ENCODE measurements around the gene SLC35D2.

DNA sequence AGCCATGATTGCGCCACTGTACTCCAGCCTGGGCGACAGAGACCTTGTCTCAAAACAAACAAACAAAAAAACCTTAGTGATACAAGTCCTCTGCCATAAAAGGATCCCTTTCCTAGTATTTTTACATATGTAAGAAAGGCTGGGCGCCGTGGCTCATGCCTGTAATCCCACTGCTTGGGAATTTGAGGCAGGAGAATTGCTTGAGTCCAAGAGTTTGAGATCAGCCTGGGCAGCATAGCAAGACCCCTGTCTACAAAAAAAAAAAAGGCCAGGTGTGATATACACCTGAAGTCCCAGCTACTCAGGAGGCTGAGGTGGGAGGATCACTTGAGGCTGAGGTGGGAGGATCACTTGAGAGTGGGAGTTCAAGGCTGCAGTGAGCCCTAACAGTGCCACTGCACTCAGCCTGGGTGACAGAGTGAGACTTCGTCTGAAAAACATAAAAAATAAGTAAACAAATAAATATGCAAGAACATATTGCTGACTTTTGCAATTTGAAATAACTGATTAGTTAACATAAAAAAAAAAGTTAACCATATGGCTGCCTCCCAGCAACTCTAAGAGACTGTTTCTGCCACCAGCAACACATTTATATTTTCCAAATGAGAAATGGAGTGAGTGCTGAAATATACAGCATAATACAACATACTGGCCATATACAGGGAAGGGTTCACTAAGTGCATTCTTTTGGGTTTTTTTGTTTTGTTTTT is 27.8 kb upstream of the SLC35D2 start:
- TF ChIP-seq, protein P1, sequence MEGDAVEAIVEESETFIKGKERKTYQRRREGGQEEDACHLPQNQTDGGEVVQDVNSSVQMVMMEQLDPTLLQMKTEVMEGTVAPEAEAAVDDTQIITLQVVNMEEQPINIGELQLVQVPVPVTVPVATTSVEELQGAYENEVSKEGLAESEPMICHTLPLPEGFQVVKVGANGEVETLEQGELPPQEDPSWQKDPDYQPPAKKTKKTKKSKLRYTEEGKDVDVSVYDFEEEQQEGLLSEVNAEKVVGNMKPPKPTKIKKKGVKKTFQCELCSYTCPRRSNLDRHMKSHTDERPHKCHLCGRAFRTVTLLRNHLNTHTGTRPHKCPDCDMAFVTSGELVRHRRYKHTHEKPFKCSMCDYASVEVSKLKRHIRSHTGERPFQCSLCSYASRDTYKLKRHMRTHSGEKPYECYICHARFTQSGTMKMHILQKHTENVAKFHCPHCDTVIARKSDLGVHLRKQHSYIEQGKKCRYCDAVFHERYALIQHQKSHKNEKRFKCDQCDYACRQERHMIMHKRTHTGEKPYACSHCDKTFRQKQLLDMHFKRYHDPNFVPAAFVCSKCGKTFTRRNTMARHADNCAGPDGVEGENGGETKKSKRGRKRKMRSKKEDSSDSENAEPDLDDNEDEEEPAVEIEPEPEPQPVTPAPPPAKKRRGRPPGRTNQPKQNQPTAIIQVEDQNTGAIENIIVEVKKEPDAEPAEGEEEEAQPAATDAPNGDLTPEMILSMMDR (IDR thresholded peaks at IDR 0.05 in 8 of 11, conservative IDR thresholded peaks at IDR 0.05 in 3 of 11): no peak
- TF ChIP-seq POLR2A (IDR thresholded peaks at IDR 0.05): no peak

All from spleen (tissue), 7 donors.